22Rv1 (cell line): ENCODE results near the gene MAP4K4.

ENCODE experiments used
- ZFX ChIP-seq: fragments of 450-650 bp; IDR thresholded peaks from 2 replicates; pipeline ENCODE4 v1.6.1; 2017; ENCODE audit warnings: antibody characterized with exemption, borderline replicate concordance
- TF ChIP-seq, protein P1 (sequence below): fragments of 450-650 bp; IDR thresholded peaks from 2 replicates; pipeline ENCODE4 v1.5.1; 2017; ENCODE audit warnings: mild to moderate bottlenecking

DNA sequence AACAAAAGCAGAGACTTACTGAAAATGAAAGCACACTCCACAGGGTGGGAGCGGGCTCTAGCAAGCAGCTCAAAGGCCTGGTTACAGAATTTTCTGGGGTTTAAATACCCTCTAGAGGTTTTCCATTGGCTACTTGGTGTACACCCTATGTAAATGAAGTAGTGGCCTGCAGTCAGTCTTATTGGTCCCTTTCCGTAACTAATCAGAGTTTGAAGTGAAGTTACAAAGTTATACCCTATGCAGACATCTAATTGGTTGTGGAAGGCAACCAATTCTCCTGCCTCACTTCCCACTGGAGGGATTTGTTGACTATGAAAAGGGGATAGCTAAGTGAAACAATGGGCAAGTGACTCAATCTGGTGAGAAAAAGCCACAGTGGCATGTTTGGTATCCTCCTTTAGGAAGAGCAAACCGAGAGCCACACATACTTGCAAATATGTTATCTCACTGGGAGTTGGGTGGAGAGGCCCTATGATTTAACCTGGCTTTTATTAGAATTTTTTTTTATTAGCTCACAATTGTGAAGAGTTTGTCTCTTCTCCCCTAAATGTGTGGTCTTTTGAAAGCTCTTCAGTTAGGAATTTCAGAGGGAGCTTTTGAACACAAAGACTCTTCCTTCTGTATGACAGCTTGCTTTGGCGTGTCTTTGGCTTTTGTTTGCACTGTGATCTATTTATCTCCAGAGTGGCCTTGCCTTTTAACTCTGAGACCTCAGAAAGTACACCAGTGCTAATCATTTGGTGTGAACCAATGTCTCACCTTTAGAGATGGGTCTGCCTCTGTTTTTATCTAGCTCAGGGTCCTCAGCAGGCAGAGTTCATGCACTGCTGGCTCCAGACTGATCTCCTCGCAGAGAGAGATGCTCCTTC lies 69.6 kb downstream of the MAP4K4 start:
- TF ChIP-seq, protein P1, sequence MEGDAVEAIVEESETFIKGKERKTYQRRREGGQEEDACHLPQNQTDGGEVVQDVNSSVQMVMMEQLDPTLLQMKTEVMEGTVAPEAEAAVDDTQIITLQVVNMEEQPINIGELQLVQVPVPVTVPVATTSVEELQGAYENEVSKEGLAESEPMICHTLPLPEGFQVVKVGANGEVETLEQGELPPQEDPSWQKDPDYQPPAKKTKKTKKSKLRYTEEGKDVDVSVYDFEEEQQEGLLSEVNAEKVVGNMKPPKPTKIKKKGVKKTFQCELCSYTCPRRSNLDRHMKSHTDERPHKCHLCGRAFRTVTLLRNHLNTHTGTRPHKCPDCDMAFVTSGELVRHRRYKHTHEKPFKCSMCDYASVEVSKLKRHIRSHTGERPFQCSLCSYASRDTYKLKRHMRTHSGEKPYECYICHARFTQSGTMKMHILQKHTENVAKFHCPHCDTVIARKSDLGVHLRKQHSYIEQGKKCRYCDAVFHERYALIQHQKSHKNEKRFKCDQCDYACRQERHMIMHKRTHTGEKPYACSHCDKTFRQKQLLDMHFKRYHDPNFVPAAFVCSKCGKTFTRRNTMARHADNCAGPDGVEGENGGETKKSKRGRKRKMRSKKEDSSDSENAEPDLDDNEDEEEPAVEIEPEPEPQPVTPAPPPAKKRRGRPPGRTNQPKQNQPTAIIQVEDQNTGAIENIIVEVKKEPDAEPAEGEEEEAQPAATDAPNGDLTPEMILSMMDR = no peak
- no peak for TF ChIP-seq ZFX
